T-helper 22 cell (primary cell): ENCODE measurements around the gene KRTAP4-8.
"Not testable (repeated sequence)": the region's sequence is repeated elsewhere in the genome, so short reads cannot be mapped to it uniquely, and the experiment has no call there.

ENCODE experiments used
- DNase-seq: peaks from one replicate; pipeline ENCODE4 v3.0.0-alpha.2; 2020; ENCODE audit warnings: low read depth

Gene KRTAP4-8

DNA sequence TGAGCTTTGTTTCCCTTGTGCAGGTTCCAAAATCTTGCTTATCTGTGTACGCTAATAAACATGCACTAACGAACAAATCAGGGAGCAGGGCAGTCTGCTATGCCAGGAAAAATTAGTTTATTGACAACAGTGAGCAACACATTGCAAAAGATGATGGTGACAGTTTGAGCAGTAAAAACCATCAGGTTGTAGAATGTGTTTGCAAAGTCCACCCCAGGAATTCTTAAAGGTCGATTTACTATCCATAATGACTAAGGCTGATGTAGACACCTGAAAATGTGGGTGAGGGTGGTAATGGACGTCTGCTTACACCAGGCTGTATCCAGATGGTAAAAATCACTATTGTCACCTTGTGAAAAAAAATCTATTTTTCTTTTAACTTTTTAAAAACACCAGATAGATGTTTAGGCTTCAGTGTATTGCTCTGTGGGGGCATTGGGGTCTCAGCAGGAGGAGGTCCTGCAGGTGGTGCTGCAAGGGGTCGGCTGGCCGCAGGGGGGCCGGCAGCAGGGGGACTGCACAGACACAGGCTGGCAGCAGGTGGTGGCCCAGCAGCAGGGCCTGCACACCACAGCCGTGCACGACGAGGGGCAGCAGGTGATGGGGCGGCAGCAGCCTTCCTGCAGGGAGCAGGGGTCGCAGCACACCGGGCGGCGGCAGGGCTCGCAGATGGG, 32.8 kb downstream of the KRTAP4-8 start:
- not testable (repeated sequence) for DNase-seq

DNA sequence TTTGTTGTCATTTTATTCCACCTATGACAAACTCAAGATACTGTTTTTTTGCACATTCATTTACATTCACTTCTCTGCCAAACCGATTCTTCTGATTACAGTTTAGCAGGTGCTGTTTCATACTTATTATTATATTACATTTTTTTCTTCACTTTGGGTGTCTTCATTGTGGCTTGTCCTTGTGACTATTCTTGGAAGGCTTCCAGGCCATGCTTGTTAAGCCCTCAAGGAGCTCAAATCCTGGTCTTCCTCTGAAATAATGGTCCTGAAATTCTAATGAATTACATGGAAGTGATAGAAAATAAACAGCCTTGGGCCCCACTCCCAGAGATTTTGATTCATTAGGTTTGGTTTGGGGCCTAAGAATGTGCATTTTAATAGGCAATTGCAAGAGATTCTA, 33.6 kb downstream of the KRTAP4-8 start:
- no peak for DNase-seq

DNA sequence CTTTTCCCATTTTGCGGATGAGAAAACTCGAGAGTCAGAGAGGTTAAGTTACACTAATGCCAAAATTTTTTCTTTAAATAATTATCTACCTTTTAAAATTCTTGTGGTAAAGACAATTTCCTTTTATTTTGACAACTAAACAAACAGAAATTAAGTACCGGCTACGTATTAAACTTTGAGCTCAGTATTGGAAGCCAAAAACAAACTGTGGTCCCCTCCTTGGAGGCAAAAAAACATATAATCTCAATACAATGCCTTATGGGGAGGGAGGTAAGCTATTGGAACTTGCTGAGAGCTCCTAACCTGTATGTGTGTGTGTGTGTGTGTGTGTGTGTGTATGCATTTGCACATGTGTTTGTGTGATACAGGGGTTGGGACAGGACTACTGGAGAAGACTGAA, 34.5 kb downstream of the KRTAP4-8 start:
- no peak for DNase-seq

DNA sequence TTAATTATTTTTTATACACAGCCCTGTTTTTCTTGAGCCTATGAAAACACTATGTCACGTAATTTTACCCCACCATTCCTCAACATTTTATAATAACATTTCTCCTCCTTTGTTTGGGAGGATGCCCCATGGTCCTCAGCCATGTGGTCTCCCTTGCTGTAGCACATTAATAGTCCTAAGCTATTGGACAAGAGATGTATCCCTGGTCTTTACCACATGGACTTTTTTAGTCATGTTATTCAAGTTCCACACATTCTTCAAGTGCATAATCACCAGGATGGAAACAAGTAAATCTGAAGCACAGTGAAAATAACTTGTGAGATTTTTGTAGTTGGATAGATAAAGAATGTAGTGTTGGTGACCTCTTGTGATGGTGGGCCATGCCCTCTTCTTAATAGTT, 36.0 kb downstream of the KRTAP4-8 start:
- DNase-seq: no peak

DNA sequence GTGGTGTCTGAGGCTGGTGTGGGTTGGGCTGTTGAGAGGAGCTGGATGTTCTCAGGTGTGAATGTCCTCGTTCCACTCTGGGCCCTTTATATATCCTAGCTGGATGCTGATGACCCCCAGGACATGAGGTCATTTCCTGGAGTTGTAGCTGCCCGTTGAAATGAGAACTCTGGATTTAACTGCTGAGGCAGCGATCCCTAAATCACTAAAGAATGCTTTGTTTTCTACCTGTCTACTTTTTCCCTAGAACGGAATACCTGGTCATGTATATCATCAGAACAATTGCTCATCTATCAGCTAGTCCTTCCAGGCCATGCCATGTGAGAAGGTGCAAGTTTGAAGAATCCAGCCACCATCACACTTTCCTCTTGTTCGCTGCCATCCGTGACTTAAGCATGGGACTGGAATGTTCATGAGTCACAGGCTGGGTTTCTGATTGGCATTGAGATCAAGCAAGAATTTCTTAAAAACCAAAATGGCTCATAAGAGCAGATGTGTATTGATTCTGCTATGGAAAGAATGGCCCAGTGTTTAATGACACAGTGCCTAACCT, 37.8 kb downstream of the KRTAP4-8 start, which contains the start of gene KRTAP2-3:
Gene KRTAP2-3 (minus strand): TSS at position 63 of the 553 bp plus-strand sequence. CDS start 64 bp downstream, outside the sequence.
- no peak for DNase-seq

DNA sequence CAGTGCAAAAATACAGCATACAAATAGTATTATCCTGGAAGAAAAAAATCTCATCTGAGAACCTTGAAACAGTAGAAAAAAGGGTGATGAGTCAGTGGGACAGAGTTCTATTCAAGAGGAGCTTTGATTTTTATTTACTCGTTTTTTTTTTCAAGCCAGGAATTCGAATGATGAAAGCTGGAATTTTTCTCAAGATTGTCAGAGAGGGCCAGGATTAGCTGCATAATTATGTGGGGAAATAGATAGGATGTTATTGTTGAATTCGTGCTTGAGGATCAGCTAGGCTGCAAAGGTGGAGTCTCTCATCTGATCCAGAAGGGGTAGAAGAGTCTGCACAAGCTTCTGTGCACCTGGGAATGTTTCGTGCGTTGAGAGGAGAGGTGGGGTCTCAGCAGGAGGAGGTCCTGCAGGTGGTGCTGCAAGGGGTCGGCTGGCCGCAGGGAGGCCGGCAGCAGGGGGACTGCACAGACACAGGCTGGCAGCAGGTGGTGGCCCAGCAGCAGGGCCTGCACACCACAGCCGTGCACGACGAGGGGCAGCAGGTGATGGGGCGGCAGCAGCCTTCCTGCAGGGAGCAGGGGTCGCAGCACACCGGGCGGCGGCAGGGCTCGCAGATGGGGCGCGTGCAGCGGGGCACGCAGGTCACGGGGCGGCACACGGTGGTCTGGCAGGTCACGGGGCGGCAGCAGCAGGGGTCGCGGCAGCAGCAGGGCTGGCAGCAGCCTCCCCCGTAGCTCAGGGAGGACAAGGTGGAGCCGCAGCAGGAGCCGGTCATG, 38.5 kb downstream of the KRTAP4-8 start:
- DNase-seq: not testable (repeated sequence)

DNA sequence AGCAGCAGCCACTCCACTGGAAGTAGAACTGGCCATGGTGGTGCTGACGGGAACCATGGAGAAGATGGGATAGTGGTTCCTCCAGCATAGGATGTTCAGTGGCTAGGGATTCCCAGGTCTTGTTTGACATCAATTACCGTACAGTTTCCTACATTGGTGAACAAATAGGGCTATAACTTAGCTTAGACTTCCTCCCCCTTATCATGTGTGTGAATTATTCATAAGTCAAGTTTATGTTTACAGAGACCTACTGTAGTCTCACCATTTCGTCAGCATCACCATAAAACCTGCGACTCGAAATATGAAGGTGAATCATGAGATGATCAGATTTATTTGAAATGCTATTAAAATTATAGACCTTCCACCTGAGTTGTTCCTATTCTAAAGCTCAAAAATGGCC, 39.2 kb downstream of the KRTAP4-8 start:
- no peak for DNase-seq

DNA sequence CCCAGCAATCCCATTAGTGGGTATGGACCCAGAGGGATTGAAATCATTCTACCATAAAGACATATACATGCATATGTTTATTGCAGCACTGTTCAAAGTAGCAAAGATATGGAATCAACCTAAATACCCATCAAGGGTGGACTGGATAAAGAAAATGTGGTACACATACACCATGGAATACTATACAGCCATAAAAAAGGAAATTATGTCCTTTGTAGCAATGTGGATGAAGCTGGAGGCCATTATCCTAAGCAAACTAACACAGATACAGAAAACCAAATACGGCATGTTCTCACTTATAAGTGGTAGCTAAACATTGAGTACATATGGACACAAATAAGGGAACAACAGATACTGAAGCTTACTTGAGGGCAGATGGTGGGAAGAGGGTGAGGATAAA, 40.4 kb downstream of the KRTAP4-8 start:
- DNase-seq: no peak

DNA sequence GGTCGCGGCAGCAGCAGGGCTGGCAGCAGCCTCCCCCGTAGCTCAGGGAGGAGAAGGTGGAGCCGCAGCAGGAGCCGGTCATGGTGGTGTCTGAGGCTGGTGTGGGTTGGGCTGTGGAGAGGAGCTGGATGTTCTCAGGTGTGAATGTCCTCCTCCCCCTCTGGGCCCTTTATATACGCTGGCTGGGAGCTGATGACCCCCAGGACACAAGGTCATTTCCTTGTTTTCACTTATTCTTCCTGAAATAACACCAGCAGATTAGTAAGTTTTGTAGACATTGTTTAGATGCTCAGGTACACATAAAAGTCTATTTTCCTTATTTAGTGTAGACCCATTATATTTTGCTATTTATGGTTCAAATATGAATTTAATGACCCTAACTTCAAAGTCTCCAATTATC, 42.8 kb downstream of the KRTAP4-8 start, which contains the start of gene KRTAP2-2:
Gene KRTAP2-2 (minus strand): TSS at position 101 of the 400 bp plus-strand sequence. CDS start 19 bp downstream, at position 82.
- DNase-seq: not testable (repeated sequence)

DNA sequence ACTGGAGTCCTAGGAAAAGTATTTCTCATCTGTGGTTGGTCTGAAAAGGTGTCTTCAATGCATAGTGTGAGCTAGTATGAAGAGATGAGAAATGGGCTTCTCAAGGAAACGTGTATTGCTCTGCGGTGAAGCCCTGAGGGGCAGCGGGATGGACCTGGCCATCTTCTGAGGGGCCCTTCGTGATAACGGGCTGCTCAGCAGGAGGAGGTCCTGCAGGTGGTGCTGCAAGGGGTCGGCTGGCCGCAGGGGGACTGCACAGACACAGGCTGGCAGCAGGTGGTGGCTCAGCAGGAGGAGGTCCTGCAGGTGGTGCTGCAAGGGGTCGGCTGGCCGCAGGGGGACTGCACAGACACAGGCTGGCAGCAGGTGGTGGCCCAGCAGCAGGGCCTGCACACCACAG, 43.4 kb downstream of the KRTAP4-8 start:
- DNase-seq: not testable (repeated sequence)

DNA sequence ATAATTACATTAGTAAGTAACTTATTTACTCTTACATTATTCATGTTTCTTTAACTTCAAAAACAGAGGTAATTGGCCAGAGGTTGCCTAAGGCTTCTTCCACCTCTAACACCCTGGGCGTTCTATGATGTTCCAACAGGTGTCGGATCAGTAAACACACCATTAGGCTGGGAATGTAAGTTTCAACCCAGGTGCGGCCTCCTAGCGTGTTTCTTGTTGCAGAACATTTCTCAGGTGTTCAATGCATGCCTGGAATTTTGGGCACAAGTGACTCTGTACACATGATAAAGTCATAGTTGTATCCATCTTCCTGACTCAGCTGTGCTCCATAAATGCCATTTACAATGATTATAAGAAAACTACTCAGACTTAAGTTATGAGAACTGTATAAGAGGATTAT, 43.9 kb downstream of the KRTAP4-8 start:
- DNase-seq: no peak

DNA sequence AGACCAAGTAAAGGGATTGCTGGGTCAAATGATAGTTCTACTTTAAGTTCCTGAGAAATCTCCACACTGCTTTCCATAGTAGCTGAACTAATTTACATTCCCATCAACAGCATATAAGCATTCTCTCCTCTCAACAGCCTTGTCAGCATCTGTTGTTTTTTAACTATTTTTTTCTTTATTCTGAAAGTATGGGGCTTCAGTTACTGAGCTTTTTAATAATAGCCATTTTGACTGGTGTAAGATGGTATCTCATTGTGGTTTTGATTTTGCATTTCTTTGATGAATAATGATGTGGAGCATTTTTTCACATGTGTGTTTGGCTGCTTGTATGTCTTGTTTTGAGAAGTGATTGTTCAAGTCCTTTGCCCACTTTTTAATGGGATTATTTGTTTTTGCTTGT, 45.4 kb downstream of the KRTAP4-8 start:
- DNase-seq: no peak

DNA sequence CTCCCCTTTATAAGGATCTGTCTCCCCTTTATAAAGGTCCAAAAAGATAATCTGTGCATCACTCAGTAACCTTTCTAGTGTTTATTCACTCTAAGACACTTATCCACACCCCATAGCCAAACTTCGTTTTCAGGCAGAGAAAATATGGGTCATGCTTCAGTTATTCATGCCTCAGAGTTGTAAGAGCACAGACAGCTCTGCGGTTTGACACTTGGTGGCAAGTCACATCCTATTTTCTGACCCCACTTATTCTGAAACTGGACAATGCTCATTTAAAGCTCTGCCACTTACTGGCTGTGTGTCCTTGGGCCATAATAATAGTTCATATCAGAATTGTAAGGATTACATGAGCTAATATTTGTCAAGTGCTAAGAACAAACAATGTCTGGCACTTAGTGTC, 48.8 kb downstream of the KRTAP4-8 start:
- DNase-seq: no peak

DNA sequence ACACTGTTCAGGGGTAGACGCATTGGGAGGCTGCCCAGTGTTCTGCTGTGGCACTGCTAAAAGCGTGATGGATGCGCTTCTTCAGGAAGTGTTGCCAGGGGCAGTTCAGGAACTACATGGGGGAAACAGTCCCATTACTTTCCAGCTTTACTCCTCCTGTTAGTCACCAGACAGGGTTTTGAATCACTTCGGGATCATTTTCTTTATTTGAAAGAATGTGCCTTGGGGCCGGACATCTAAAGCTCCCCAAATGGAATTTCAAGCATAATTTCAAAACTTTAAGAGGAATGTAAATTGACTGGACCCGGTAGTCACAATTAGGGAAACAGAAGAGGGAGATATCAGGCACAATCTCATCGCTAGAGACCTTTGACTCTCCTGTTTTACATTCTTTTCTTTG, 49.5 kb downstream of the KRTAP4-8 start:
- no peak for DNase-seq
